SH-SY5Y (cell line): ENCODE results near the gene DOCK3.

Source experiments
- GATA2 ChIP-seq: IDR thresholded peaks from 2 replicates; pipeline ENCODE4 v1.6.1; 2011; ENCODE audit warnings: mild to moderate bottlenecking, low read depth, low read length
- GATA3 ChIP-seq: IDR thresholded peaks from 2 replicates; pipeline ENCODE4 v1.6.1; 2011; ENCODE audit warnings: low read depth, mild to moderate bottlenecking, low read length, moderate library complexity

GRCh38 chr3:50644561-50644960 is 30.2 kb upstream of the DOCK3 start:
- TF ChIP-seq GATA2: no peak
- TF ChIP-seq GATA3: no peak
